Thyroid gland (tissue), 4 donors: ENCODE data around the gene PAXX.

Experiments
- CTCF ChIP-seq, 6 experiments: fragments of 200-600 bp in 3 of 6; fragments of 450-650 bp in 3 of 6; sonication (generic) in 3 of 6; IDR thresholded peaks; one replicate each; pipeline ENCODE4 v1.5.1; 2016 to 2019; ENCODE audit warnings: antibody characterized with exemption in 6 of 6, mild to moderate bottlenecking in 2 of 6, inconsistent platforms in 1 of 6, moderate library complexity in 1 of 6
- POLR2A ChIP-seq, 2 donors: fragments of 450-650 bp; IDR thresholded peaks; one replicate each; pipeline ENCODE4 v1.6.1; 2017; ENCODE audit warnings: antibody characterized with exemption in 2 of 2, mild to moderate bottlenecking in 2 of 2, moderate library complexity in 1 of 2

- TF ChIP-seq CTCF (IDR thresholded peaks at IDR 0.05) (no peak), POLR2A (IDR thresholded peaks at IDR 0.05) (no peak)
Measured at GRCh38 chr9:136994888-136995230, 2.6 kb downstream of the PAXX start.
